NCI-H774 (cell line): ENCODE measurements around the gene OPCML.

Experiments used
- DNase-seq: peaks from one replicate; lab custom pipeline; 2025; lab: John Stamatoyannopoulos, UW

OPCML gene

GRCh38 chr11:133531971-133532651 is at the start of gene OPCML:
Gene OPCML, minus strand, starts transcription at chr11:133532501.
- DNase-seq = no peak

GRCh38 chr11:133581091-133581490 is 48.8 kb upstream of the OPCML start:
- no peak for DNase-seq

GRCh38 chr11:133579165-133580031 is 47.1 kb upstream of the OPCML start:
- DNase-seq = no peak

GRCh38 chr11:133577403-133577802 is 45.1 kb upstream of the OPCML start:
- no peak for DNase-seq

- DNase-seq = no peak
Observed at GRCh38 chr11:133576351-133576750, 44.0 kb upstream of the OPCML start.

- no peak for DNase-seq
Observed at GRCh38 chr11:133573081-133573480, 40.8 kb upstream of the OPCML start.

GRCh38 chr11:133570376-133570775 is 38.1 kb upstream of the OPCML start:
- no peak for DNase-seq

GRCh38 chr11:133563505-133564025 is 31.3 kb upstream of the OPCML start:
- DNase-seq = no peak

- DNase-seq = no peak
Observed at GRCh38 chr11:133560472-133560855, 28.2 kb upstream of the OPCML start.

GRCh38 chr11:133559833-133560471 is 27.7 kb upstream of the OPCML start:
- no peak for DNase-seq

GRCh38 chr11:133559382-133559781 is 27.1 kb upstream of the OPCML start:
- DNase-seq = peak; percentile 47

- no peak for DNase-seq
Observed at GRCh38 chr11:133555034-133555433, 22.7 kb upstream of the OPCML start.

- no peak for DNase-seq
Observed at GRCh38 chr11:133553885-133554740, 21.8 kb upstream of the OPCML start.

GRCh38 chr11:133552938-133553337 is 20.6 kb upstream of the OPCML start:
- DNase-seq = no peak

GRCh38 chr11:133551064-133551463 is 18.8 kb upstream of the OPCML start:
- DNase-seq = no peak

- DNase-seq = no peak
Observed at GRCh38 chr11:133549826-133550225, 17.5 kb upstream of the OPCML start.

- DNase-seq = no peak
Observed at GRCh38 chr11:133548641-133549040, 16.3 kb upstream of the OPCML start.

GRCh38 chr11:133547808-133548494 is 15.7 kb upstream of the OPCML start:
- no peak for DNase-seq

GRCh38 chr11:133545199-133545803 is 13.0 kb upstream of the OPCML start:
- no peak for DNase-seq

GRCh38 chr11:133541720-133542095 is 9.4 kb upstream of the OPCML start:
- DNase-seq = no peak
